ENCODE data around the gene ANXA2.

ANXA2 gene

GRCh38 chr15:60381148-60381788 is 16.5 kb downstream of the ANXA2 start:
- Histone ChIP-seq H3K9ac (ENCODE audit: insufficient read length, low read depth) (no peak overlapping the region), H3K36me3 (ENCODE audit: insufficient read depth, insufficient read length, low read length) (peaks cover 90% of the 10 kb centered on the region), H3K9me3 (ENCODE audit: insufficient read depth, low read length) (no peaks in the 10 kb centered on the region), H3K4me1 (ENCODE audit: insufficient read depth, insufficient read length) (peaks cover 9% of the 10 kb centered on the region), H3K27me3 (ENCODE audit: insufficient read depth, insufficient read length) (no peaks in the 10 kb centered on the region), H3K4me3 (ENCODE audit: insufficient read length, low read depth) (no peak overlapping the region)
- no peak for DNase-seq (ENCODE audit: low read depth, low spot score)
- no peak for TF ChIP-seq YY1 (IDR thresholded peaks at IDR 0.05; ENCODE audit: insufficient read depth, insufficient read length)
- TF ChIP-seq ZNF274 (IDR thresholded peaks at IDR 0.05; ENCODE audit: low read depth, low read length): no peak
- no peak for TF ChIP-seq SUZ12 (IDR thresholded peaks at IDR 0.05; ENCODE audit: extremely low read depth, insufficient read depth, insufficient read length)

- H3K27me3 ChIP-seq (ENCODE audit: insufficient read depth, insufficient read length): no peaks in the 10 kb centered on the region
- H3K9me3 ChIP-seq (ENCODE audit: insufficient read depth, low read length): no peaks in the 10 kb centered on the region
- no peak for DNase-seq (ENCODE audit: low read depth, low spot score)
- no peak overlapping the region for H3K9ac ChIP-seq (ENCODE audit: insufficient read length, low read depth)
- TF ChIP-seq YY1 (IDR thresholded peaks at IDR 0.05; ENCODE audit: insufficient read depth, insufficient read length): no peak
- no peak for TF ChIP-seq ZNF274 (IDR thresholded peaks at IDR 0.05; ENCODE audit: low read depth, low read length)
- no peak for TF ChIP-seq SUZ12 (IDR thresholded peaks at IDR 0.05; ENCODE audit: extremely low read depth, insufficient read depth, insufficient read length)
- H3K4me3 ChIP-seq (ENCODE audit: insufficient read length, low read depth): no peak overlapping the region
- peaks cover 10% of the 10 kb centered on the region for H3K4me1 ChIP-seq (ENCODE audit: insufficient read depth, insufficient read length)
- H3K36me3 ChIP-seq (ENCODE audit: insufficient read depth, insufficient read length, low read length): peaks cover 80% of the 10 kb centered on the region
These were observed 18.1 kb downstream of the ANXA2 start for GRCh38 chr15:60379525-60380274.

- Histone ChIP-seq H3K27me3 (ENCODE audit: insufficient read depth, insufficient read length) (no peaks in the 10 kb centered on the region), H3K9me3 (ENCODE audit: insufficient read depth, low read length) (no peaks in the 10 kb centered on the region), H3K36me3 (ENCODE audit: insufficient read depth, insufficient read length, low read length) (peaks cover 79% of the 10 kb centered on the region), H3K4me1 (ENCODE audit: insufficient read depth, insufficient read length) (peaks cover 10% of the 10 kb centered on the region), H3K4me3 (ENCODE audit: insufficient read length, low read depth) (no peak overlapping the region), H3K9ac (ENCODE audit: insufficient read length, low read depth) (no peak overlapping the region)
- no peak for TF ChIP-seq ZNF274 (IDR thresholded peaks at IDR 0.05; ENCODE audit: low read depth, low read length)
- TF ChIP-seq SUZ12 (IDR thresholded peaks at IDR 0.05; ENCODE audit: extremely low read depth, insufficient read depth, insufficient read length): no peak
- no peak for TF ChIP-seq YY1 (IDR thresholded peaks at IDR 0.05; ENCODE audit: insufficient read depth, insufficient read length)
- DNase-seq (ENCODE audit: low read depth, low spot score): no peak
These were observed 18.6 kb downstream of the ANXA2 start for GRCh38 chr15:60379185-60379524.

GRCh38 chr15:60376677-60377095 is 21.1 kb downstream of the ANXA2 start:
- no peak for DNase-seq (ENCODE audit: low read depth, low spot score)
- H3K27me3 ChIP-seq (ENCODE audit: insufficient read depth, insufficient read length): no peaks in the 10 kb centered on the region
- H3K4me3 ChIP-seq (ENCODE audit: insufficient read length, low read depth): no peak overlapping the region
- H3K9ac ChIP-seq (ENCODE audit: insufficient read length, low read depth): peak overlapping the region; percentile 8
- peaks cover 10% of the 10 kb centered on the region for H3K4me1 ChIP-seq (ENCODE audit: insufficient read depth, insufficient read length)
- H3K9me3 ChIP-seq (ENCODE audit: insufficient read depth, low read length): no peaks in the 10 kb centered on the region
- TF ChIP-seq YY1 (IDR thresholded peaks at IDR 0.05; ENCODE audit: insufficient read depth, insufficient read length) (no peak), ZNF274 (IDR thresholded peaks at IDR 0.05; ENCODE audit: low read depth, low read length) (no peak), SUZ12 (IDR thresholded peaks at IDR 0.05; ENCODE audit: extremely low read depth, insufficient read depth, insufficient read length) (no peak)
- H3K36me3 ChIP-seq (ENCODE audit: insufficient read depth, insufficient read length, low read length): peaks cover 79% of the 10 kb centered on the region

- no peak overlapping the region for H3K4me3 ChIP-seq (ENCODE audit: insufficient read length, low read depth)
- H3K4me1 ChIP-seq (ENCODE audit: insufficient read depth, insufficient read length): peaks cover 10% of the 10 kb centered on the region
- no peaks in the 10 kb centered on the region for H3K27me3 ChIP-seq (ENCODE audit: insufficient read depth, insufficient read length)
- DNase-seq (ENCODE audit: low read depth, low spot score): no peak
- H3K9ac ChIP-seq (ENCODE audit: insufficient read length, low read depth): no peak overlapping the region
- no peak for TF ChIP-seq SUZ12 (IDR thresholded peaks at IDR 0.05; ENCODE audit: extremely low read depth, insufficient read depth, insufficient read length)
- no peak for TF ChIP-seq ZNF274 (IDR thresholded peaks at IDR 0.05; ENCODE audit: low read depth, low read length)
- TF ChIP-seq YY1 (IDR thresholded peaks at IDR 0.05; ENCODE audit: insufficient read depth, insufficient read length): no peak
- H3K9me3 ChIP-seq (ENCODE audit: insufficient read depth, low read length): peaks cover 5% of the 10 kb centered on the region; the same call in 1 of the 2 replicates
- peaks cover 81% of the 10 kb centered on the region for H3K36me3 ChIP-seq (ENCODE audit: insufficient read depth, insufficient read length, low read length)
These were observed 22.5 kb downstream of the ANXA2 start for GRCh38 chr15:60375306-60375705.

GRCh38 chr15:60374628-60375081 is 23.1 kb downstream of the ANXA2 start:
- Histone ChIP-seq H3K27me3 (ENCODE audit: insufficient read depth, insufficient read length) (no peaks in the 10 kb centered on the region), H3K4me1 (ENCODE audit: insufficient read depth, insufficient read length) (peaks cover 7% of the 10 kb centered on the region), H3K36me3 (ENCODE audit: insufficient read depth, insufficient read length, low read length) (peaks cover 81% of the 10 kb centered on the region), H3K4me3 (ENCODE audit: insufficient read length, low read depth) (no peak overlapping the region), H3K9ac (ENCODE audit: insufficient read length, low read depth) (no peak overlapping the region), H3K9me3 (ENCODE audit: insufficient read depth, low read length) (peaks cover 12% of the 10 kb centered on the region; the same call in 1 of the 2 replicates)
- peak; percentile 71 for DNase-seq (ENCODE audit: low read depth, low spot score)
- TF ChIP-seq YY1 (IDR thresholded peaks at IDR 0.05; ENCODE audit: insufficient read depth, insufficient read length) (no peak), ZNF274 (IDR thresholded peaks at IDR 0.05; ENCODE audit: low read depth, low read length) (no peak), SUZ12 (IDR thresholded peaks at IDR 0.05; ENCODE audit: extremely low read depth, insufficient read depth, insufficient read length) (no peak)

GRCh38 chr15:60374209-60374608 is 23.6 kb downstream of the ANXA2 start:
- Histone ChIP-seq H3K9me3 (ENCODE audit: insufficient read depth, low read length) (peaks cover 16% of the 10 kb centered on the region), H3K36me3 (ENCODE audit: insufficient read depth, insufficient read length, low read length) (peaks cover 81% of the 10 kb centered on the region), H3K27me3 (ENCODE audit: insufficient read depth, insufficient read length) (no peaks in the 10 kb centered on the region), H3K4me3 (ENCODE audit: insufficient read length, low read depth) (no peak overlapping the region), H3K4me1 (ENCODE audit: insufficient read depth, insufficient read length) (peaks cover 7% of the 10 kb centered on the region), H3K9ac (ENCODE audit: insufficient read length, low read depth) (no peak overlapping the region)
- DNase-seq (ENCODE audit: low read depth, low spot score): no peak
- no peak for TF ChIP-seq SUZ12 (IDR thresholded peaks at IDR 0.05; ENCODE audit: extremely low read depth, insufficient read depth, insufficient read length)
- TF ChIP-seq ZNF274 (IDR thresholded peaks at IDR 0.05; ENCODE audit: low read depth, low read length): no peak
- TF ChIP-seq YY1 (IDR thresholded peaks at IDR 0.05; ENCODE audit: insufficient read depth, insufficient read length): no peak
